HepG2 (cell line): ENCODE data around the gene INHBE. TPM values are rescaled to one million over a fixed set of nuclear protein-coding genes. Genes with fewer than 3 reads are reported as not detected.
A peak's percentile ranks its signal among the peaks of the same experiment; 100 is the strongest.

Experiments
- CEBPG ChIP-seq: IDR thresholded peaks from 2 replicates; pipeline ENCODE4 v1.6.1; 2016
- DMAP1 ChIP-seq: IDR thresholded peaks from 2 replicates; pipeline ENCODE4 v1.6.1; 2016
- GFI1 ChIP-seq: sonication (generic); formaldehyde crosslinking; IDR thresholded peaks from 2 replicates; pipeline ENCODE4 v1.5.0; 2020; ENCODE audit warnings: missing genetic modification reagents, mild to moderate bottlenecking, borderline replicate concordance
- KDM3A ChIP-seq: IDR thresholded peaks from 2 replicates; pipeline ENCODE4 v1.6.1; 2018; ENCODE audit warnings: low read depth, missing compliant biosample characterization
- MEIS2 ChIP-seq: sonication (generic); formaldehyde crosslinking; IDR thresholded peaks from 2 replicates; pipeline ENCODE4 v1.9.0; 2021; ENCODE audit warnings: mild to moderate bottlenecking, missing genetic modification reagents
- NFKBIZ ChIP-seq: IDR thresholded peaks from 2 replicates; pipeline ENCODE4 v1.6.1; 2018; ENCODE audit warnings: missing genetic modification reagents, missing compliant biosample characterization
- SETDB1 ChIP-seq: sonication (generic); formaldehyde crosslinking; IDR thresholded peaks from 2 replicates; pipeline ENCODE4 v1.5.1; 2020; ENCODE audit warnings: missing genetic modification reagents, mild to moderate bottlenecking, borderline replicate concordance
- TARDBP ChIP-seq: sonication (generic); formaldehyde crosslinking; IDR thresholded peaks from 2 replicates; pipeline ENCODE4 v1.8.0; 2022; ENCODE audit warnings: mild to moderate bottlenecking, missing genetic modification reagents
- ZKSCAN1 ChIP-seq: fragments of 150-350 bp; IDR thresholded peaks from 2 replicates; pipeline ENCODE4 v1.6.1; 2014; ENCODE audit warnings: low read length
- ZNF121 ChIP-seq: sonication (generic); formaldehyde crosslinking; IDR thresholded peaks from 2 replicates; pipeline ENCODE4 v1.5.0; 2020; ENCODE audit warnings: mild to moderate bottlenecking, missing genetic modification reagents
- ZNF225 ChIP-seq: sonication (generic); formaldehyde crosslinking; IDR thresholded peaks from 2 replicates; pipeline ENCODE4 v1.4.0; 2020; ENCODE audit warnings: mild to moderate bottlenecking, missing genetic modification reagents
- ZNF33A ChIP-seq: sonication (generic); formaldehyde crosslinking; IDR thresholded peaks from 2 replicates; pipeline ENCODE4 v1.5.1; 2020; ENCODE audit warnings: missing genetic modification reagents, mild to moderate bottlenecking, moderate library complexity, borderline replicate concordance
- ZNF616 ChIP-seq: sonication (generic); formaldehyde crosslinking; IDR thresholded peaks from 2 replicates; pipeline ENCODE4 v1.5.0; 2020; ENCODE audit warnings: low read depth, mild to moderate bottlenecking, missing genetic modification reagents
- polyA plus RNA-seq, 8 experiments: library from polyadenylated mRNA; depleted of rRNA in 3 of 8; stranded (reverse) in 7 of 8; unstranded in 1 of 8; fragments of >200 nt; fragmentation: Illumina TruSeq in 4 of 8; extraction: Trizol in 4 of 8; gene quantifications; 2 replicates each; pipeline versions ENCODE4 v1.2.1 to v1.2.3, GENCODE V29; 2011 to 2016; ENCODE audit warnings: low read depth in 4 of 8, missing spikeins in 1 of 8, mixed read lengths in 1 of 8; ENCODE audit not compliant: insufficient read depth in 1 of 8
- total RNA-seq, 5 experiments: library from RNA; depleted of rRNA; stranded (reverse); fragments of >200 nt; fragmentation: Illumina TruSeq; extraction: Trizol; gene quantifications; 2 replicates each; pipeline ENCODE4 v1.2.3, GENCODE V29; 2016; ENCODE audit warnings: low read depth in 1 of 5
- TF ChIP-seq, protein P1 (sequence below): sonication (generic); formaldehyde crosslinking; IDR thresholded peaks from 2 replicates; pipeline ENCODE4 v1.8.0; 2022; ENCODE audit warnings: mild to moderate bottlenecking, missing genetic modification reagents, borderline replicate concordance
- TF ChIP-seq, protein P2 (sequence below): sonication (generic); formaldehyde crosslinking; IDR thresholded peaks from 2 replicates; pipeline ENCODE4 v1.4.0; 2020; ENCODE audit warnings: missing genetic modification reagents
- TF ChIP-seq, protein P3 (sequence below), 2 experiments: fragments of 450-650 bp in 1 of 2; sonication (generic) in 1 of 2; formaldehyde crosslinking in 1 of 2; IDR thresholded peaks; 2 replicates each; pipeline versions ENCODE4 v1.6.1 to v1.8.0; 2016 to 2022; ENCODE audit warnings: antibody characterized with exemption in 1 of 2, mild to moderate bottlenecking in 1 of 2, missing genetic modification reagents in 1 of 2

The INHBE gene
- total and polyA plus RNA-seq, 2 of the 13 experiments (the other 11 are each of a cell fraction or from before 2014, with no cell fraction given), result 17.0 to 32.0 TPM

DNA sequence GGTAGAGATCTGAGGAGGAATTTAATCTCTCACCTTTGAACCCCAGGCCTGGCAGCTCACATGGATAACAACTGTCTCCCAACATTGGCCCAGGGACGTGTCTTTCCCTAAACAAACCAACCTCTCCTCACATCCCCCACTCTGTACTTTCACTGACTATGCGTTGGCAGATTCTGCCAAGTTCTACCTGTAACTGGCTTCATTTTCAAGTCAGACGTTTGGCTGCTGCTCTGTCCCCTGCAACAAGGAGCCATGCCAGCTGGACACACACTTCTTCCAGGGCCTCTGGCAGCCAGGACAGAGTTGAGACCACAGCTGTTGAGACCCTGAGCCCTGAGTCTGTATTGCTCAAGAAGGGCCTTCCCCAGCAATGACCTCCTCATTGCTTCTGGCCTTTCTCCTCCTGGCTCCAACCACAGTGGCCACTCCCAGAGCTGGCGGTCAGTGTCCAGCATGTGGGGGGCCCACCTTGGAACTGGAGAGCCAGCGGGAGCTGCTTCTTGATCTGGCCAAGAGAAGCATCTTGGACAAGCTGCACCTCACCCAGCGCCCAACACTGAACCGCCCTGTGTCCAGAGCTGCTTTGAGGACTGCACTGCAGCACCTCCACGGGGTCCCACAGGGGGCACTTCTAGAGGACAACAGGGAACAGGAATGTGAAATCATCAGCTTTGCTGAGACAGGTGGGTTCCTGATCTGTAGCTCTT, 20.4 kb upstream of the INHBE start, which contains the start of gene INHBC (continued):
- TF ChIP-seq ZKSCAN1 (no peak), MEIS2 (0 out of 2 replicates have a peak, but pooled peaks have one; percentile 2), SETDB1 (no peak), KDM3A (CRISPR knock-in tag) (peak; percentile 16; the same call in 1 of the 2 replicates), ZNF225 (CRISPR knock-in tag) (peak; percentile 28; the same call in 1 of the 2 replicates), NFKBIZ (CRISPR knock-in tag) (no peak), CEBPG (CRISPR knock-in tag) (peak; percentile 59), GFI1 (CRISPR knock-in tag) (no peak), ZNF121 (CRISPR knock-in tag) (no peak), TARDBP (CRISPR knock-in tag) (no peak; the same call in 1 of the 2 replicates), ZNF33A (no peak), DMAP1 (CRISPR knock-in tag) (no peak), ZNF616 (CRISPR knock-in tag) (no peak)
- TF ChIP-seq, protein P1, sequence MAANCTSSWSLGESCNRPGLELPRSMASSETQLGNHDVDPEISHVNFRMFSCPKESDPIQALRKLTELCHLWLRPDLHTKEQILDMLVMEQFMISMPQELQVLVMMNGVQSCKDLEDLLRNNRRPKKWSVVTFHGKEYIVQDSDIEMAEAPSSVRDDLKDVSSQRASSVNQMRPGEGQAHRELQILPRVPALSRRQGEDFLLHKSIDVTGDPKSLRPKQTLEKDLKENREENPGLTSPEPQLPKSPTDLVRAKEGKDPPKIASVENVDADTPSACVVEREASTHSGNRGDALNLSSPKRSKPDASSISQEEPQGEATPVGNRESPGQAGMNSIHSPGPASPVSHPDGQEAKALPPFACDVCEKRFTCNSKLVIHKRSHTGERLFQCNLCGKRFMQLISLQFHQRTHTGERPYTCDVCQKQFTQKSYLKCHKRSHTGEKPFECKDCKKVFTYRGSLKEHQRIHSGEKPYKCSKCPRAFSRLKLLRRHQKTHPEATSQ (CRISPR knock-in tag), result 0 out of 2 replicates have a peak, but pooled peaks have one; percentile 58
- TF ChIP-seq, protein P2, sequence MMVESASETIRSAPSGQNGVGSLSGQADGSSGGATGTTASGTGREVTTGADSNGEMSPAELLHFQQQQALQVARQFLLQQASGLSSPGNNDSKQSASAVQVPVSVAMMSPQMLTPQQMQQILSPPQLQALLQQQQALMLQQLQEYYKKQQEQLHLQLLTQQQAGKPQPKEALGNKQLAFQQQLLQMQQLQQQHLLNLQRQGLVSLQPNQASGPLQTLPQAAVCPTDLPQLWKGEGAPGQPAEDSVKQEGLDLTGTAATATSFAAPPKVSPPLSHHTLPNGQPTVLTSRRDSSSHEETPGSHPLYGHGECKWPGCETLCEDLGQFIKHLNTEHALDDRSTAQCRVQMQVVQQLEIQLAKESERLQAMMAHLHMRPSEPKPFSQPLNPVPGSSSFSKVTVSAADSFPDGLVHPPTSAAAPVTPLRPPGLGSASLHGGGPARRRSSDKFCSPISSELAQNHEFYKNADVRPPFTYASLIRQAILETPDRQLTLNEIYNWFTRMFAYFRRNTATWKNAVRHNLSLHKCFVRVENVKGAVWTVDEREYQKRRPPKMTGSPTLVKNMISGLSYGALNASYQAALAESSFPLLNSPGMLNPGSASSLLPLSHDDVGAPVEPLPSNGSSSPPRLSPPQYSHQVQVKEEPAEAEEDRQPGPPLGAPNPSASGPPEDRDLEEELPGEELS (CRISPR knock-in tag), result no peak
- TF ChIP-seq, protein P3, sequence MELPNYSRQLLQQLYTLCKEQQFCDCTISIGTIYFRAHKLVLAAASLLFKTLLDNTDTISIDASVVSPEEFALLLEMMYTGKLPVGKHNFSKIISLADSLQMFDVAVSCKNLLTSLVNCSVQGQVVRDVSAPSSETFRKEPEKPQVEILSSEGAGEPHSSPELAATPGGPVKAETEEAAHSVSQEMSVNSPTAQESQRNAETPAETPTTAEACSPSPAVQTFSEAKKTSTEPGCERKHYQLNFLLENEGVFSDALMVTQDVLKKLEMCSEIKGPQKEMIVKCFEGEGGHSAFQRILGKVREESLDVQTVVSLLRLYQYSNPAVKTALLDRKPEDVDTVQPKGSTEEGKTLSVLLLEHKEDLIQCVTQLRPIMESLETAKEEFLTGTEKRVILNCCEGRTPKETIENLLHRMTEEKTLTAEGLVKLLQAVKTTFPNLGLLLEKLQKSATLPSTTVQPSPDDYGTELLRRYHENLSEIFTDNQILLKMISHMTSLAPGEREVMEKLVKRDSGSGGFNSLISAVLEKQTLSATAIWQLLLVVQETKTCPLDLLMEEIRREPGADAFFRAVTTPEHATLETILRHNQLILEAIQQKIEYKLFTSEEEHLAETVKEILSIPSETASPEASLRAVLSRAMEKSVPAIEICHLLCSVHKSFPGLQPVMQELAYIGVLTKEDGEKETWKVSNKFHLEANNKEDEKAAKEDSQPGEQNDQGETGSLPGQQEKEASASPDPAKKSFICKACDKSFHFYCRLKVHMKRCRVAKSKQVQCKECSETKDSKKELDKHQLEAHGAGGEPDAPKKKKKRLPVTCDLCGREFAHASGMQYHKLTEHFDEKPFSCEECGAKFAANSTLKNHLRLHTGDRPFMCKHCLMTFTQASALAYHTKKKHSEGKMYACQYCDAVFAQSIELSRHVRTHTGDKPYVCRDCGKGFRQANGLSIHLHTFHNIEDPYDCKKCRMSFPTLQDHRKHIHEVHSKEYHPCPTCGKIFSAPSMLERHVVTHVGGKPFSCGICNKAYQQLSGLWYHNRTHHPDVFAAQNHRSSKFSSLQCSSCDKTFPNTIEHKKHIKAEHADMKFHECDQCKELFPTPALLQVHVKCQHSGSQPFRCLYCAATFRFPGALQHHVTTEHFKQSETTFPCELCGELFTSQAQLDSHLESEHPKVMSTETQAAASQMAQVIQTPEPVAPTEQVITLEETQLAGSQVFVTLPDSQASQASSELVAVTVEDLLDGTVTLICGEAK (IDR thresholded peaks at IDR 0.05), result no peak
- TF ChIP-seq, protein P3 (CRISPR knock-in tag; IDR thresholded peaks at IDR 0.05), result peak; percentile 65
